Iris pigment epithelial cell (primary cell): ENCODE results near the gene CLASP1.
"Not testable (repeated sequence)": the region's sequence is repeated elsewhere in the genome, so short reads cannot be mapped to it uniquely, and the experiment has no call there.

ENCODE experiments used
- DNase-seq: peaks from one replicate; pipeline ENCODE4 v3.0.0-alpha.2; 2011; ENCODE audit warnings: low read depth

CLASP1 gene

GRCh38 chr2:121313701-121314100, 335.6 kb downstream of the CLASP1 start:
- not testable (repeated sequence) for DNase-seq

DNA sequence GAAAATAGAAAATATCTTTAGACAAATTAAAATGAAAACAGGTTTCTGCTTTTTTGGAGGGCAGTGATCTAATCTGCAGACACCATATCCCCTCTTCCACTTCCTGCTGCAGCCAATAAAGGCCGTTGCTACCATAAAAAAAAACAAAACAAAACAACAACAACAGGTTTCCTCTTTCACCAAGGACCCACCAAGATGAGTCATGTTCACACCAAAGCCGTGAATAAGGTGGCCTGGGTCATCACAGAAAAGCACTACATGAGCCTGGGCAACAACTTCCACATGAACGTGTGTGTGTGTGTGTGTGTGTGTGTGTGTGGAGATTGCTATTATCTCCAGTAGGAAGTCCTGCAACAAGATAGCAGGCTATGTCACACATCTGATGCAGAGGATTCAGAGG, 339.5 kb downstream of the CLASP1 start:
- DNase-seq: no peak

- no peak for DNase-seq
Observed at GRCh38 chr2:121309323-121309722, 339.9 kb downstream of the CLASP1 start.

GRCh38 chr2:121307048-121307447, 342.2 kb downstream of the CLASP1 start:
- no peak for DNase-seq

GRCh38 chr2:121304941-121305340, 344.3 kb downstream of the CLASP1 start:
- no peak for DNase-seq

DNA sequence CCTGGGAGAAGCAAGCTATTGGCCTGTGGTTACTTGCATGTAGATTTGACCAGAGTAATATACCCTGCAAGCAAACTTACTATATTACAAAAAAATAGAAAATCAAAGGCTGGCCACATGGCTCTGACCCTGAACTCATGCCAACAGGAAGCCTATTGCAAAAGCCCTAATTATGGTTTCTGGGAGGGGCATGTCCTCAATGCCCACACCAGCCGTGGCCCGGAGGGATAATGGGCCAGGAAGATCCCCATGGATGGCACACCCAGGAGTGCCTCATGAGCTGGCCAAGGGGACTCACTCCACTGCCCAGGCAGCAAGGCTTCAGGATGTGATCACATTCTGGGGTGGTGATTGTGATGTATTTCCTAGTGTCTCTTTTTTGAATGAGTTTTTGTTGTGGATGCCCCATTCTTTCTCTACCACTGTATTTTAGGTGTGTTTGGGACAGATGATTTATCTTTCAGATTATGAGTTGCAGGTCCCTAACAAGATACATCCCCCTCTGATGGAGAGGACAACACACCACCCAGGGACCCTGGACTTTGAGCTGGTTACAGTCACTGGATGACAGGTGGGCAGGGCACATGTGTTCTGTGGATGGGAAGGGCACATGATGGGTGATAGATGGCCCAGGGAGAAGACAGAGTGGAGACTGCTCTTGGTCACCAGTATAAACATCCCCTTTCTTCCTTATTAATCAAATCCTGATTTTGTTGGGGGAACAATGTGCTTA, 345.6 kb downstream of the CLASP1 start:
- no peak for DNase-seq

- DNase-seq: not testable (repeated sequence)
Observed at GRCh38 chr2:121301190-121301589, 348.1 kb downstream of the CLASP1 start.

DNA sequence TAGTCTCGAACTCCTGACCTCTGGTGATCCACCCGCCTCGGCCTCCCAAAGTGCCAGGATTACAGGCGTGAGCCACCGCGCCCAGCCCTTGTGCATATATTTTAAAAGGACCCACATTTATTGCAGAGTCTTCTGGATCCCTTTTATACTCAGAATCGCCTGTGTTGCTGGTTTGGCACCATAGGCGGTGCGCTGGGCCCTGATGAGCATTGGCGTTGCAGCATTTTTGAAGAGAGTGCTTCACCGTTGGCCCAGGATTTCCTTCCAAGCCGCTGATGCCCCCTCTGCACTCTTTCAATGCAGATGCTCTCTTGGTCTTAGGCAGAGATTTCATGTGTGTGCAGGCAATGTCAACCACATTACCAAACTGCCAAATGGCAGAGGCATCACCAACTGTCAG, 350.8 kb downstream of the CLASP1 start:
- DNase-seq: no peak

DNA sequence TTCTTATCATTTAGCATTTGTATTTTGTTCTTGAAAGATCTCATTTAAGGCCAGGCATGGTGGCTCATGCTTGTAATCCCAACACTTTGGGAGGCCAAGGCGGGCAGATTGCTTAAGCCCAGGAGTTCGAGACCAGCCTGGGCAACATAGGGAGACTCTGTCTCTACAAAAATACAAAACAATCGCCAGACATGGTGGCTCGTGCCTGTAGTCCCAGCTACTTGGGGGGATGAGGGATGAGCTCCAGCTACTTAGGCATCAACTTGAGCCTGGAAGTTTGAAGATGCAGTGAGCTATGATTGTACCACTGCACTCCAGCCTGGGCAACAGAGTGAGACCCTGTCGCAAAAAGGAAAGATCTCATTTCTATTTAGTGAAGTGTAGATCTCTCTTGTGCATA, 351.4 kb downstream of the CLASP1 start:
- not testable (repeated sequence) for DNase-seq

- peak; percentile 42 for DNase-seq
Observed at GRCh38 chr2:121297217-121297830, 351.9 kb downstream of the CLASP1 start.

DNA sequence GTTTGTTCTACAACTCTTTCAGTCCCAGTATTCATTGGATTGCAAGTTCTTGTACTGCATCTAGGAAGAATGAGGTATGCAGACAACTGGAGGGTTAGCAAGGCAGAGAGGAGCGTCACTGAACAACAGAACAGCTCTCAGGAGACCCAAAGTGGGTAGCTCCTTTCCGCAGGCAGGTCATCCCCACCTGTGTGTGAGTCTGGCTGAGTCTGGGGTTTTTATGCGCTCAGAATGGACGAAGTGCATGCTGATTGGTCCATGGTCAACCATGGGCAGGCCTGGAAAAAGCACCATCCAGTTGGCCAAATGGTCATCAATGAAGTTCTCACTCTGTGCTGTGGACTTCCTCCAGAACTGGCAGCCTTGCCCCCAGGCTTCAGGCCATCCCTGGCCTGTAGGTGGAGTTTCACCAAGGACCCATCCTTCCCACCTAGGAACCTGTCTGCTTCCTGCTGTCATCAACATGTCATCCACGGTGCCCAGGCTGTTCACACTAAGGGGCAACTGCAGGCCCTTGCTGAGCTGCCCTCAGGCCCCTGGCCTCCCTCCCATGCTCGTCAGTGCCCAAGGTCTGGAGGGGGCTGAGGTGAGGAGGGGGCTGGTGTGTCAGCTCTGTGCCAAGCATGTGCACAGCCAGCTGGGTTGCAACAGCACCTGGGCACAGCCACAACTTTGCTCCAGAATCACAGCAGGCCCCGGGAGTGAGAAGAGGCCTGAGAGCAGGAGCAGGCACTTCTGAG, 353.2 kb downstream of the CLASP1 start:
- no peak for DNase-seq

DNA sequence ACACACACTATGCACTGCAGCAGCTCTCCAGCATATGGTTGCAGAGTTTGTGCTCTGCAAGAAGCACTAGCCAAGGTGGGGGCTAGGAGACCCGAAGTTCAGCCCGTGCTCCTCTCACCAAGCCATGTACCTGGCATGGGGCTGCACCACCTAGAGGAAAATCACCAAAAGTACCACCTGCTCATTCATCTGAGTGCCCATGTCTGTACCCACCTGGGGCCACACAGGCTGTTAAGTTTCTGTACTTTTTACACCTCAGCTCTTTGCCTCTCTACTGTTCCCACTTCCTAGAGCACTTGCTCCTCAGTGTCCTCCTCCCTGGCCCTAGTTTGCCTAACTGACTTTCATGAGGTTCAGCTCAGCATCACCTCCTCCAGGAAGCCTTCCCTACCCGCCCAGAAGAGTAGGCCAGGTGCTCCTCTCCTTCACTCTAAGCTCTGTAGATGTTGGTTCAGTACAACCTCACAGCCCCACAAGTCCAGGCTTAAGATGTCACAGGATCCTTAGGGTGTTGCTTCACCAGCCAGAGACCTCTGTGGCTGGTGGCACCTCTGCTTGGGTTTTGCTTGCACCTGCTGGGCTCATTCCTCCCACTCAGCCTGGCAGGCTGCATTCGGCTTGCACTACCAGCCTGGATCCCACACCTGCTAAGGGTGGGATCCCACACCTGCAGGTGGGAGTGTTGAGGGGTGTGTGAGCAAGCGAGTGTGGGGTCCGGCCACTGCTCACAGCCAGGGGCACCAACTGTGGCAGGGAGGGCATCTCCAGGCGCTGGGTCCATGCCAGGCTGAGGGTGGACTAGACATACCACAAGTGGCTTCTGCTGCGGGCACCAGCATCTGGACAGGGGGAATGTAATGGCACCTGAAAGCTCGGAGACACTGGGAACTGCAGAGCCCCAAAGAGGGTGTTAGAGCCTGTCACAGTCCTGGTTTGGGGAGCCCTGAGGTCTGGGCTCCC, 354.1 kb downstream of the CLASP1 start:
- no peak for DNase-seq

GRCh38 chr2:121293450-121294325, 355.6 kb downstream of the CLASP1 start:
- DNase-seq: no peak

DNA sequence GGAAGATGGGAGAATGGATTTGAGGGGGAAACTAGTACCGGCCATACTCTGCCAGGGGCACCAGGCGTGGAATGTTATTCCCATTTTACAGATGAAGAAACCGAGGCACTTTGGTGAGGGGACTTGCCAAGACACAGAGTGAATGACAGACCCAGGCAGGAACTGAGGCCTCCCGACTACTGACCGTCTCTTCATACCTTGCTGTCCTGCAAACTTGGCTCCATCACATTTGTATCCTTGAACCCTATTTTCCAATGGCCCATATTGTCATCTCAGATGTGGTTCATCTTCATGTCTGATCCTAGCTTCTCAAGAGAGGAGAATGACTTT, 358.0 kb downstream of the CLASP1 start:
- DNase-seq: no peak

GRCh38 chr2:121289271-121289670, 360.0 kb downstream of the CLASP1 start:
- DNase-seq: no peak

- no peak for DNase-seq
Observed at GRCh38 chr2:121288454-121289231, 360.6 kb downstream of the CLASP1 start.

- DNase-seq: no peak
Observed at GRCh38 chr2:121287956-121288355, 361.3 kb downstream of the CLASP1 start.
